Hepatocyte (in vitro differentiated cells): ENCODE data around the gene PTPRM.

Experiments used
- EZH2 ChIP-seq: fragments of 200-600 bp; sonication (generic); IDR thresholded peaks from 2 replicates; pipeline ENCODE4 v1.6.1; 2016; ENCODE audit warnings: antibody characterized with exemption, mild to moderate bottlenecking, borderline replicate concordance
- TF ChIP-seq, protein P1 (sequence below): fragments of 200-600 bp; sonication (generic); IDR thresholded peaks from 2 replicates; pipeline ENCODE4 v1.5.1; 2016; ENCODE audit warnings: antibody characterized with exemption, mild to moderate bottlenecking; ENCODE audit not compliant: poor library complexity

DNA sequence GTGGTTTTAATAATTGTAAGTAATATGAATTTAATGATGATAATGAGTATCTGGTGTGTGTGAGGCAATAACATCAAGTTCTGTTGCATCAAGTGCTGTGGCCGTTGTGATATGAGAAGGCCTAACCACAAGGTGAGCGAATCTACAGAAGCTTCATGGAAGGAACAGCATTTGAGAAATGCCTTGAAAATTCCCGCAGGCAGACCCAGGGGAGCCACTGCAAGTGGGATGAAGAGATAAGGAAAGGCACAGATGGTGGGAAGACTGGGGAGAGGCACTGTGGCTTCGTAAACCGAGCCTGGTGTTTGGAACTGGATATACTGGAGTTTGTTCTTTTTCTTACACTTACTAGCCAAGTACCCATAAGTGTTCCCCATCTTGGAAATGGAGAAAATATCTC is 357.5 kb downstream of the PTPRM start:
- TF ChIP-seq EZH2 = no peak
- TF ChIP-seq, protein P1, sequence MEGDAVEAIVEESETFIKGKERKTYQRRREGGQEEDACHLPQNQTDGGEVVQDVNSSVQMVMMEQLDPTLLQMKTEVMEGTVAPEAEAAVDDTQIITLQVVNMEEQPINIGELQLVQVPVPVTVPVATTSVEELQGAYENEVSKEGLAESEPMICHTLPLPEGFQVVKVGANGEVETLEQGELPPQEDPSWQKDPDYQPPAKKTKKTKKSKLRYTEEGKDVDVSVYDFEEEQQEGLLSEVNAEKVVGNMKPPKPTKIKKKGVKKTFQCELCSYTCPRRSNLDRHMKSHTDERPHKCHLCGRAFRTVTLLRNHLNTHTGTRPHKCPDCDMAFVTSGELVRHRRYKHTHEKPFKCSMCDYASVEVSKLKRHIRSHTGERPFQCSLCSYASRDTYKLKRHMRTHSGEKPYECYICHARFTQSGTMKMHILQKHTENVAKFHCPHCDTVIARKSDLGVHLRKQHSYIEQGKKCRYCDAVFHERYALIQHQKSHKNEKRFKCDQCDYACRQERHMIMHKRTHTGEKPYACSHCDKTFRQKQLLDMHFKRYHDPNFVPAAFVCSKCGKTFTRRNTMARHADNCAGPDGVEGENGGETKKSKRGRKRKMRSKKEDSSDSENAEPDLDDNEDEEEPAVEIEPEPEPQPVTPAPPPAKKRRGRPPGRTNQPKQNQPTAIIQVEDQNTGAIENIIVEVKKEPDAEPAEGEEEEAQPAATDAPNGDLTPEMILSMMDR = no peak
